IMR-90 (cell line): Measurements from ENCODE around the gene VAT1L.

Source experiments
- CTCF ChIP-seq: conservative IDR thresholded peaks from 2 replicates; pipeline ENCODE4 v1.5.1; 2012; ENCODE audit warnings: mild to moderate bottlenecking, low read depth, low read length, improper control_type of control experiment
- MXI1 ChIP-seq: IDR thresholded peaks from 2 replicates; pipeline ENCODE4 v1.6.1; 2012; ENCODE audit warnings: low read depth, mild to moderate bottlenecking, low read length, moderate library complexity, borderline replicate concordance
- POLR2A ChIP-seq: IDR thresholded peaks from 2 replicates; pipeline ENCODE4 v1.6.1; 2012; ENCODE audit warnings: mild to moderate bottlenecking, low read depth, low read length
- RAD21 ChIP-seq: IDR thresholded peaks from 2 replicates; pipeline ENCODE4 v1.6.1; 2012; ENCODE audit warnings: low read length, improper control_type of control experiment
- USF2 ChIP-seq: fragments of 150-350 bp; IDR thresholded peaks from 2 replicates; pipeline ENCODE4 v1.6.1; 2017; ENCODE audit warnings: mild to moderate bottlenecking, antibody characterized with exemption, low read length, low read depth

GRCh38 chr16:77822661-77823060 lies 34.3 kb downstream of the VAT1L start:
- TF ChIP-seq USF2 (no peak), POLR2A (no peak), RAD21 (no peak), CTCF (no peak), MXI1 (no peak)
